A673 (cell line): ENCODE data around the gene SLC25A19.

Source experiments
- CTCF ChIP-seq: fragments of 300-800, 200-600 bp; sonication (generic); conservative IDR thresholded peaks from 2 replicates; pipeline ENCODE4 v1.5.1; 2017; ENCODE audit warnings: low read depth, mild to moderate bottlenecking, antibody characterized with exemption, low read length, moderate library complexity, mixed read lengths
- EZH2 ChIP-seq: fragments of 200-600 bp; sonication (generic); IDR thresholded peaks from 2 replicates; pipeline ENCODE4 v1.6.1; 2017; ENCODE audit warnings: borderline replicate concordance, low read depth, mild to moderate bottlenecking, mixed read lengths, antibody characterized with exemption, low read length; ENCODE audit not compliant: poor library complexity, severe bottlenecking

DNA sequence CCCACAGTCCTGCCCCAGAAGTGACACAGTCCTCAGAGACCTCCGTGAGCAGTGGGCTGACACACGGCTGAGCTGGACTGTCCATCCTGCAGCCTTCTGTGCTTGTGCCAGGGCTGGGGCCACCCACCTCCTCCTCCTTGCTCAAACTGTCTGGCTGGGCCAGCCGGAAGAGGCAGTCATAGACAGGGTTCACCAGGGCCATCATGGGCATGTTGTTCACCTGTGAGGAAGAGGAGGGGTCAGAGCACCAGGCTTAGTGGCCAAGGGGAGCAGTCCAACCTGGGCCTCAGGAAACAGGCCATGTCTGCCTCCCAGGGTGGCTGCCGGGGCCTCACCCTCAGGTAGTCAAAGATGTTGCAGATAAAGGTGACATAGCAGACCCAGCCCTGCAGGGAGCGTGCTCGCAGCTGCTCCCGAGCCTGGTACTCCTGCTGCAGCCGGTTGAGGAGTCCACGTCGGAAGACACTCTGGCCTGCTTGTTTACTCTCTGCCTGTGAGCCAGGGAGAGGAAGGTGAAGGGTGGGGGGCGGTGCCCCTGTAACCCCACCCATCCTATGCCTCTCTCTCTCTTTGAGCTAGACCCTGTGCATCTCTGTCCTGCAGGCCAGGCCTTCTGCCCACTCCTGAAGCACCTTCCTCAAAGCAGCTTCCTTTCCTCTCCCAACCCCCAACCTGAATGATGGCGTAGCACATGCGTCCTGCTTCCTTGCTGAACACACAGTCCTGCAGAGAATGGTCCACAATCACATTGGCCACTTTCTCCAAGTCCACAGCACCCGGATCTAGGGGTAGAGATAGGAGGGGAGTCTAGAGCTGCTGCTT is 21.6 kb downstream of the SLC25A19 start:
- no peak for TF ChIP-seq CTCF
- TF ChIP-seq EZH2, result no peak
